ENCODE results near the gene WFIKKN2. TPM values are rescaled to one million over a fixed set of nuclear protein-coding genes. Genes with fewer than 3 reads are reported as not detected.
A peak's percentile ranks its signal among the peaks of the same experiment; 100 is the strongest.

WFIKKN2 gene
- total RNA-seq, 1 donor from 2014 or later, result 0.07 TPM

- Histone ChIP-seq H3K9ac (ENCODE audit: low read length) (no peak overlapping the region), H3K9me3 (ENCODE audit: insufficient read depth, low read depth, low read length) (no peaks in the 10 kb centered on the region), H3K27me3 (ENCODE audit: insufficient read depth, low read length) (peaks cover 4% of the 10 kb centered on the region), H3K4me3 (ENCODE audit: insufficient read depth, low read depth, low read length) (no peak overlapping the region), H3K27ac (ENCODE audit: low read depth, low read length) (no peak overlapping the region), H3K4me2 (ENCODE audit: low read length) (peak overlapping the region; percentile 28), H2AFZ (ENCODE audit: low read depth, low read length) (no peak overlapping the region), H3K36me3 (ENCODE audit: insufficient read depth, low read length) (no peaks in the 10 kb centered on the region), H4K20me1 (ENCODE audit: insufficient read depth, low read length) (no peaks in the 10 kb centered on the region), H3K79me2 (ENCODE audit: insufficient read depth, low read length) (no peaks in the 10 kb centered on the region), H3K4me1 (ENCODE audit: insufficient read depth, low read length) (peaks cover 9% of the 10 kb centered on the region)
- no peak overlapping the region for H3K27ac Mint-ChIP-seq (ENCODE audit: unreplicated experiment)
- H3K36me3 Mint-ChIP-seq (ENCODE audit: low read depth, unreplicated experiment), result no peaks in the 10 kb centered on the region
- H3K4me3 Mint-ChIP-seq (ENCODE audit: unreplicated experiment), result no peak overlapping the region
- TF ChIP-seq EZH2 (IDR thresholded peaks at IDR 0.05; ENCODE audit: insufficient read depth, low read length), result no peak
- peak; percentile 48 for TF ChIP-seq CTCF (IDR thresholded peaks at IDR 0.05; ENCODE audit: insufficient read depth, low read depth, low read length)
- H3K9me3 Mint-ChIP-seq (ENCODE audit: unreplicated experiment), result no peaks in the 10 kb centered on the region
- peaks cover 13% of the 10 kb centered on the region for H3K27me3 Mint-ChIP-seq (ENCODE audit: low read depth, unreplicated experiment)
- H3K4me1 Mint-ChIP-seq (ENCODE audit: low read depth, unreplicated experiment), result peaks cover 13% of the 10 kb centered on the region
- no peak for FAIRE-seq
- no peak for DNase-seq (ENCODE audit: low read depth)
These were observed 18.3 kb upstream of the WFIKKN2 start for GRCh38 chr17:50816771-50817751.

GRCh38 chr17:50817838-50818237, 17.5 kb upstream of the WFIKKN2 start:
- Mint-ChIP-seq H3K27ac (ENCODE audit: unreplicated experiment) (peak overlapping the region; percentile 49), H3K36me3 (ENCODE audit: low read depth, unreplicated experiment) (no peaks in the 10 kb centered on the region), H3K4me3 (ENCODE audit: unreplicated experiment) (no peak overlapping the region), H3K9me3 (ENCODE audit: unreplicated experiment) (no peaks in the 10 kb centered on the region), H3K27me3 (ENCODE audit: low read depth, unreplicated experiment) (peaks cover 10% of the 10 kb centered on the region), H3K4me1 (ENCODE audit: low read depth, unreplicated experiment) (peaks cover 13% of the 10 kb centered on the region)
- H3K27me3 ChIP-seq (ENCODE audit: insufficient read depth, low read length), result peaks cover 5% of the 10 kb centered on the region
- H3K4me3 ChIP-seq (ENCODE audit: insufficient read depth, low read depth, low read length), result no peak overlapping the region
- no peak for FAIRE-seq
- H3K36me3 ChIP-seq (ENCODE audit: insufficient read depth, low read length), result no peaks in the 10 kb centered on the region
- TF ChIP-seq CTCF (IDR thresholded peaks at IDR 0.05; ENCODE audit: insufficient read depth, low read depth, low read length), result no peak
- TF ChIP-seq EZH2 (IDR thresholded peaks at IDR 0.05; ENCODE audit: insufficient read depth, low read length), result no peak
- peak overlapping the region; percentile 28 for H3K4me2 ChIP-seq (ENCODE audit: low read length)
- H4K20me1 ChIP-seq (ENCODE audit: insufficient read depth, low read length), result no peaks in the 10 kb centered on the region
- peaks cover 9% of the 10 kb centered on the region for H3K4me1 ChIP-seq (ENCODE audit: insufficient read depth, low read length)
- H3K9me3 ChIP-seq (ENCODE audit: insufficient read depth, low read depth, low read length), result no peaks in the 10 kb centered on the region
- no peaks in the 10 kb centered on the region for H3K79me2 ChIP-seq (ENCODE audit: insufficient read depth, low read length)
- no peak overlapping the region for H3K27ac ChIP-seq (ENCODE audit: low read depth, low read length)
- peak; percentile 40 for DNase-seq (ENCODE audit: low read depth)
- H3K9ac ChIP-seq (ENCODE audit: low read length), result no peak overlapping the region
- H2AFZ ChIP-seq (ENCODE audit: low read depth, low read length), result no peak overlapping the region

DNA sequence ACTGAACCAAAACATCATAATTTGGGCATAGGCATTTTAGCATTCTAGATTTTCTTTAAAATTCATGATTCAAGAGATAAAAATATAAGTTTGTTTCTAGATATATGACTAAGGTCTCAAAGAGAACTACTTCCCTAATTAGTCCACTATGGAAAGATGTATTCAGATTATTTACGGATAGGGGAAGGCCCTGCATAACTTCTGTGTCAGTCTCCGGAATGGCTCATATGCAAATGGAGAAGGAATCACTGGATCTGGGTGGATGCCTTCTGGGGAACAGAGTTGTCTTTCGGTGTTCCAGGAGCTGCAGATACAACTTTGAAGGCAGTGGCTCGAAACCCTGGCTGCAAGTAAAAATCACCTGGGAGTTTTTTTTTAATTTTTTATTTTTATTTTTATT, 17.1 kb upstream of the WFIKKN2 start:
- DNase-seq (ENCODE audit: low read depth), result no peak
- Histone ChIP-seq H4K20me1 (ENCODE audit: insufficient read depth, low read length) (no peaks in the 10 kb centered on the region), H2AFZ (ENCODE audit: low read depth, low read length) (no peak overlapping the region), H3K79me2 (ENCODE audit: insufficient read depth, low read length) (no peaks in the 10 kb centered on the region), H3K4me2 (ENCODE audit: low read length) (peak overlapping the region; percentile 28), H3K9me3 (ENCODE audit: insufficient read depth, low read depth, low read length) (no peaks in the 10 kb centered on the region), H3K4me3 (ENCODE audit: insufficient read depth, low read depth, low read length) (no peak overlapping the region), H3K36me3 (ENCODE audit: insufficient read depth, low read length) (no peaks in the 10 kb centered on the region), H3K27me3 (ENCODE audit: insufficient read depth, low read length) (peaks cover 5% of the 10 kb centered on the region), H3K27ac (ENCODE audit: low read depth, low read length) (no peak overlapping the region), H3K9ac (ENCODE audit: low read length) (no peak overlapping the region), H3K4me1 (ENCODE audit: insufficient read depth, low read length) (peaks cover 9% of the 10 kb centered on the region)
- FAIRE-seq, result no peak
- TF ChIP-seq EZH2 (IDR thresholded peaks at IDR 0.05; ENCODE audit: insufficient read depth, low read length) (no peak), CTCF (IDR thresholded peaks at IDR 0.05; ENCODE audit: insufficient read depth, low read depth, low read length) (no peak)
- Mint-ChIP-seq H3K4me3 (ENCODE audit: unreplicated experiment) (no peak overlapping the region), H3K27me3 (ENCODE audit: low read depth, unreplicated experiment) (peaks cover 10% of the 10 kb centered on the region), H3K27ac (ENCODE audit: unreplicated experiment) (peak overlapping the region; percentile 49), H3K36me3 (ENCODE audit: low read depth, unreplicated experiment) (no peaks in the 10 kb centered on the region), H3K9me3 (ENCODE audit: unreplicated experiment) (no peaks in the 10 kb centered on the region), H3K4me1 (ENCODE audit: low read depth, unreplicated experiment) (peaks cover 13% of the 10 kb centered on the region)
